Activated naive CD8-positive, alpha-beta T cell treated with anti-CD3 and anti-CD28 coated beads for 36 hours (primary cell): Measurements from ENCODE around the gene FOXL1. TPM values are rescaled to one million over a fixed set of nuclear protein-coding genes. Genes with fewer than 3 reads are reported as not detected.

Experiments used
- total RNA-seq, 2 experiments: library from RNA; stranded (reverse); gene quantifications; one replicate each; pipeline ENCODE4 v1.2.3, GENCODE V29; 2021

FOXL1 gene
- total RNA-seq, 2 experiments from 2014 or later, result not detected

Other genes starting within 250 kb of the FOXL1 start
- gene FOXF1, start 68.0 kb upstream of the FOXL1 start, total RNA-seq, result not detected
- 10 to 100 TPM; 20.7 to 22.5 TPM for gene MTHFSD, start 23.3 kb upstream of the FOXL1 start, total RNA-seq
- not detected for gene FOXC2, start 11.7 kb upstream of the FOXL1 start, total RNA-seq